IMR-90 (cell line): Measurements from ENCODE around the gene FANCE. TPM values are rescaled to one million over a fixed set of nuclear protein-coding genes. Genes with fewer than 3 reads are reported as not detected.

ENCODE experiments used
- ATAC-seq: fragments of 200-7000 bp; cut with Tn5 transposase; 2 replicates; pipeline ENCODE4 v1.9.1; 2020; ENCODE audit warnings: low read depth, mild to moderate bottlenecking, moderate library complexity
- BruUV-seq: library from RNA; stranded (reverse); fragments of 400-500 nt; replicated peaks from 2 replicates; lab custom pipeline; 2021; lab: Mats Ljungman, UMichigan
- CTCF ChIA-PET: fragments of 300-600 bp; formaldehyde crosslinking; extraction: SDS; loops from one replicate; lab custom pipeline; 2021; ENCODE audit warnings: antibody characterized with exemption; lab: Yijun Ruan, JAX
- POLR2A ChIA-PET: fragments of 300-600 bp; sonication (Branson Sonifier 250); formaldehyde crosslinking; loops from one replicate; lab custom pipeline; 2022; ENCODE audit warnings: antibody characterized with exemption; ENCODE audit not compliant: unreplicated experiment; lab: Charles Lee
- DNase-seq: peaks from one replicate; pipeline ENCODE4 v3.0.0; 2013
- H2AFZ ChIP-seq: replicated peaks from 2 replicates; pipeline ENCODE3; 2013; ENCODE audit warnings: low read length, mild to moderate bottlenecking; ENCODE audit not compliant: poor library complexity
- H2AK5ac ChIP-seq: 2 replicates; pipeline ENCODE4 v1.6.1; 2013; ENCODE audit warnings: low read depth, low read length, inconsistent platforms
- H2AK9ac ChIP-seq: replicated peaks from 2 replicates; pipeline ENCODE3; 2013; ENCODE audit warnings: mild to moderate bottlenecking, low read depth, low read length, moderate library complexity; ENCODE audit not compliant: poor library complexity
- H2BK120ac ChIP-seq: 2 replicates; pipeline ENCODE4 v1.6.1; 2013; ENCODE audit warnings: low read depth, low read length, inconsistent platforms
- H2BK15ac ChIP-seq: 3 replicates; pipeline ENCODE4 v1.6.1; 2013; ENCODE audit warnings: low read depth, low read length, inconsistent platforms
- H2BK20ac ChIP-seq: 2 replicates; pipeline ENCODE4 v1.6.1; 2013; ENCODE audit warnings: low read depth, mild to moderate bottlenecking, inconsistent platforms, low read length, moderate library complexity
- H2BK5ac ChIP-seq: 2 replicates; pipeline ENCODE4 v1.6.1; 2013; ENCODE audit warnings: mild to moderate bottlenecking, low read depth, low read length, inconsistent platforms; ENCODE audit not compliant: poor library complexity, severe bottlenecking
- H3K14ac ChIP-seq: replicated peaks from 2 replicates; pipeline ENCODE4 v1.6.1; 2013; ENCODE audit warnings: low read depth, low read length, inconsistent platforms
- H3K18ac ChIP-seq: 2 replicates; pipeline ENCODE4 v1.6.1; 2013; ENCODE audit warnings: low read depth, low read length, control low read depth
- H3K23ac ChIP-seq: 2 replicates; pipeline ENCODE4 v1.6.1; 2013; ENCODE audit warnings: low read depth, low read length, inconsistent platforms
- H3K27ac ChIP-seq: 2 replicates; pipeline ENCODE4 v1.5.1; 2013; ENCODE audit warnings: mild to moderate bottlenecking, control low read depth, low read length; ENCODE audit not compliant: insufficient read depth
- H3K27me3 ChIP-seq: 2 replicates; pipeline ENCODE4 v1.6.1; 2013; ENCODE audit warnings: low read length; ENCODE audit not compliant: control insufficient read depth, insufficient read depth
- H3K36me3 ChIP-seq: 2 replicates; pipeline ENCODE4 v1.6.1; 2013; ENCODE audit warnings: low read length, mixed read lengths; ENCODE audit not compliant: control insufficient read depth, insufficient read depth
- H3K4ac ChIP-seq: 2 replicates; pipeline ENCODE4 v1.6.1; 2013; ENCODE audit warnings: low read depth, low read length, inconsistent platforms
- H3K4me1 ChIP-seq: 2 replicates; pipeline ENCODE4 v1.6.1; 2013; ENCODE audit warnings: low read length, mixed read lengths; ENCODE audit not compliant: control insufficient read depth, insufficient read depth
- H3K4me2 ChIP-seq: 2 replicates; pipeline ENCODE4 v1.6.1; 2013; ENCODE audit warnings: low read depth, mild to moderate bottlenecking, control low read depth, low read length, moderate library complexity
- H3K4me3 ChIP-seq: 2 replicates; pipeline ENCODE4 v1.5.1; 2013; ENCODE audit warnings: low read depth, mild to moderate bottlenecking, control low read depth, low read length, moderate library complexity; ENCODE audit not compliant: insufficient read depth
- H3K56ac ChIP-seq: 2 replicates; pipeline ENCODE4 v1.6.1; 2013; ENCODE audit warnings: low read length, inconsistent platforms; ENCODE audit not compliant: insufficient read depth; ENCODE audit errors: extremely low read depth
- H3K79me1 ChIP-seq, 2 experiments: 2 replicates each; pipeline ENCODE4 v1.6.1; 2013; ENCODE audit warnings: low read length in 2 of 2, inconsistent platforms in 1 of 2, low read depth in 1 of 2
- H3K9ac ChIP-seq: 2 replicates; pipeline ENCODE4 v1.6.1; 2013; ENCODE audit warnings: low read depth, low read length, control low read depth
- H3K9me1 ChIP-seq: 2 replicates; pipeline ENCODE4 v1.6.1; 2013; ENCODE audit warnings: low read length, inconsistent platforms; ENCODE audit not compliant: insufficient read depth
- H3K9me3 ChIP-seq: 2 replicates; pipeline ENCODE4 v1.6.1; 2013; ENCODE audit warnings: low read length; ENCODE audit not compliant: control insufficient read depth, insufficient read depth
- H4K20me1 ChIP-seq: 2 replicates; pipeline ENCODE4 v1.6.1; 2013; ENCODE audit warnings: low read length, inconsistent platforms; ENCODE audit not compliant: insufficient read depth
- H4K5ac ChIP-seq: 2 replicates; pipeline ENCODE4 v1.6.1; 2013; ENCODE audit warnings: mild to moderate bottlenecking, low read depth, low read length, control low read depth
- H4K8ac ChIP-seq, 2 experiments: 2 replicates each; pipeline ENCODE4 v1.6.1; 2013; ENCODE audit warnings: low read depth in 2 of 2, low read length in 2 of 2, control low read depth in 1 of 2, inconsistent platforms in 1 of 2
- H4K91ac ChIP-seq: 2 replicates; pipeline ENCODE4 v1.6.1; 2013; ENCODE audit warnings: low read depth, low read length, inconsistent platforms; ENCODE audit not compliant: insufficient read depth
- CTCF ChIP-seq: conservative IDR thresholded peaks from 2 replicates; pipeline ENCODE4 v1.5.1; 2012; ENCODE audit warnings: mild to moderate bottlenecking, low read depth, low read length, improper control_type of control experiment
- FOS ChIP-seq: fragments of 150-350 bp; IDR thresholded peaks from 2 replicates; pipeline ENCODE4 v1.6.1; 2016; ENCODE audit warnings: low read depth, low read length
- POLR2A ChIP-seq: IDR thresholded peaks from 2 replicates; pipeline ENCODE4 v1.6.1; 2012; ENCODE audit warnings: mild to moderate bottlenecking, low read depth, low read length
- WGBS, 2 experiments: methylation state at CpG; one replicate each; pipeline versions ENCODE4 v1.1.5 to v1.1.7; 2013; ENCODE audit warnings: missing lambda C conversion rate in 2 of 2; ENCODE audit not compliant: insufficient read length in 1 of 2; ENCODE audit errors: extremely low coverage in 2 of 2; 5-methylcytosine and 5-hydroxymethylcytosine counted together
- dilution Hi-C: fragments of 300-500 bp; cut with HindIII; formaldehyde crosslinking; loops from one replicate; pipeline ENCODE4 v1.14.3; 2018; ENCODE audit warnings: low sequenced_read_pairs; ENCODE audit not compliant: unreplicated experiment
- in situ Hi-C: fragments of 300-500 bp; cut with MboI; formaldehyde crosslinking; loops from 3 replicates; pipeline ENCODE4 v1.14.3; 2019; ENCODE audit warnings: low sequenced_read_pairs, inconsistent platforms, mixed read lengths
- intact Hi-C: fragments of 100-400 bp; cut with micrococcal nuclease; formaldehyde crosslinking; loops from 2 replicates; pipeline ENCODE4 v1.10.0; 2022
- polyA plus RNA-seq, 3 experiments: library from polyadenylated mRNA; depleted of rRNA; stranded (reverse); fragments of >200 nt; gene quantifications; 2 replicates each; pipeline ENCODE4 v1.2.3, GENCODE V29; 2012; ENCODE audit warnings: low replicate concordance in 1 of 3
- total RNA-seq: library from RNA; depleted of rRNA; stranded (reverse); fragments of >200 nt; gene quantifications from 2 replicates; pipeline ENCODE4 v1.2.3, GENCODE V29; 2012

The FANCE gene
- total and polyA plus RNA-seq, 2 of the 4 experiments (the other 2 are of a cell fraction): 7.1 to 9.1 TPM

GRCh38 chr6:35443341-35444030 lies 8.7 kb upstream of the FANCE start (continued):
- TF ChIP-seq CTCF: no peak

- Histone ChIP-seq H3K9me1 (no peaks in the 10 kb centered on the region), H3K4ac (no peak overlapping the region), H4K8ac (no peak overlapping the region; a peak in 1 of 4 replicates), H4K20me1 (no peaks in the 10 kb centered on the region), H3K9ac (no peak overlapping the region), H2BK120ac (peak overlapping the region; percentile 1; the same call in 1 of the 2 replicates), H2BK5ac (no peak overlapping the region), H3K14ac (no peak overlapping the region), H4K91ac (no peak overlapping the region), H3K4me3 (no peak overlapping the region), H3K4me1 (no peaks in the 10 kb centered on the region), H2AFZ (no peak overlapping the region), H2BK15ac (no peak overlapping the region), H2AK5ac (peak overlapping the region; percentile 73; the same call in 1 of the 2 replicates), H3K9me3 (no peaks in the 10 kb centered on the region), H3K79me1 (no peaks in the 10 kb centered on the region), H3K56ac (no peak overlapping the region), H3K36me3 (no peaks in the 10 kb centered on the region), H3K18ac (no peak overlapping the region), H2AK9ac (no peak overlapping the region), H4K5ac (no peak overlapping the region), H3K27me3 (no peaks in the 10 kb centered on the region), H3K4me2 (no peak overlapping the region), H3K27ac (no peak overlapping the region), H3K23ac (no peak overlapping the region), H2BK20ac (peak overlapping the region; percentile 42; the same call in 1 of the 2 replicates)
- in situ Hi-C loops (no loop called here), dilution Hi-C loops (no loop called here), intact Hi-C loops (no loop called here)
- POLR2A ChIA-PET: no interaction called here
- TF ChIP-seq POLR2A (no peak), FOS (no peak)
- DNase-seq (peak; percentile 42), ATAC-seq (no peak)
- WGBS, 2 experiments: 91% methylated on average over 6 of the region's 7 CpGs; no CpG with 5 or more reads in 1 of the 2 experiments
- no TSS peak for BruUV-seq
- CTCF ChIA-PET: no interaction called here
These were observed 6.4 kb upstream of the FANCE start for GRCh38 chr6:35445691-35446090.
